ENCODE results near the gene TRNP1. TPM values are rescaled to one million over a fixed set of nuclear protein-coding genes. Genes with fewer than 3 reads are reported as not detected.

Gene TRNP1
- polyA plus RNA-seq, 1 experiment = 50.7 TPM

GRCh38 chr1:27045973-27046558, 52.6 kb downstream of the TRNP1 start:
- no peak overlapping the region for H3K27ac ChIP-seq (ENCODE audit: low read depth, low read length)
- peak; percentile 20 for DNase-seq (ENCODE audit: low read depth, low spot score)
- no peak overlapping the region for H3K4me3 ChIP-seq (ENCODE audit: low read depth, low read length)
- ChIA-PET POLR2A (interaction anchor here (0.6 to 1.6 kb wide), 6 partner anchors 12 to 1846 kb away, joined by 3 to 10 read pairs (median 6); partner anchors contain the start of genes SLC9A1 and TENT5B), CTCF (interaction anchor here (0.6 to 8.5 kb wide), 37 partner anchors 9 to 857 kb away, joined by 3 to 348 read pairs (median 5); partner anchors contain the start of gene MAP3K6)
- H3K9me3 ChIP-seq (ENCODE audit: control insufficient read depth, insufficient read depth, low read length) = no peaks in the 10 kb centered on the region
- H3K27me3 ChIP-seq (ENCODE audit: control insufficient read depth, insufficient read depth, low read length) = no peaks in the 10 kb centered on the region
- TF ChIP-seq CTCF (IDR thresholded peaks at IDR 0.05; ENCODE audit: low read depth, low read length) = peak; percentile 89

- H3K4me3 ChIP-seq (ENCODE audit: low read depth, low read length) = no peak overlapping the region
- no peaks in the 10 kb centered on the region for H3K9me3 ChIP-seq (ENCODE audit: control insufficient read depth, insufficient read depth, low read length)
- ChIA-PET POLR2A (interaction anchor here (0.8 kb wide), 1 partner anchor 253 kb away, joined by 3 read pairs; no protein-coding TSS in a partner anchor), CTCF (interaction anchor here (0.7 to 8.5 kb wide), 2 partner anchors 50 to 107 kb away, joined by 3 to 348 read pairs; partner anchors contain the start of gene SLC9A1)
- no peak overlapping the region for H3K27ac ChIP-seq (ENCODE audit: low read depth, low read length)
- no peak for TF ChIP-seq CTCF (IDR thresholded peaks at IDR 0.05; ENCODE audit: low read depth, low read length)
- no peaks in the 10 kb centered on the region for H3K27me3 ChIP-seq (ENCODE audit: control insufficient read depth, insufficient read depth, low read length)
- DNase-seq (ENCODE audit: low read depth, low spot score) = no peak
Measured at GRCh38 chr1:27047914-27048313, 54.4 kb downstream of the TRNP1 start.

GRCh38 chr1:27049100-27049499, 55.6 kb downstream of the TRNP1 start:
- TF ChIP-seq CTCF (IDR thresholded peaks at IDR 0.05; ENCODE audit: low read depth, low read length) = no peak
- POLR2A ChIA-PET = interaction anchor here (0.6 kb wide), 1 partner anchor 44 kb away, joined by 3 read pairs; no protein-coding TSS in a partner anchor
- DNase-seq (ENCODE audit: low read depth, low spot score) = no peak
- Histone ChIP-seq H3K4me3 (ENCODE audit: low read depth, low read length) (no peak overlapping the region), H3K9me3 (ENCODE audit: control insufficient read depth, insufficient read depth, low read length) (no peaks in the 10 kb centered on the region), H3K27me3 (ENCODE audit: control insufficient read depth, insufficient read depth, low read length) (no peaks in the 10 kb centered on the region), H3K27ac (ENCODE audit: low read depth, low read length) (no peak overlapping the region)
- CTCF ChIA-PET = interaction anchor here (8.5 kb wide), 1 partner anchor 49 kb away, joined by 348 read pairs; no protein-coding TSS in a partner anchor

- CTCF ChIA-PET = interaction anchor here (8.5 kb wide), 1 partner anchor 48 kb away, joined by 348 read pairs; no protein-coding TSS in a partner anchor
- no peaks in the 10 kb centered on the region for H3K27me3 ChIP-seq (ENCODE audit: control insufficient read depth, insufficient read depth, low read length)
- H3K4me3 ChIP-seq (ENCODE audit: low read depth, low read length) = no peak overlapping the region
- no peak for DNase-seq (ENCODE audit: low read depth, low spot score)
- no peak overlapping the region for H3K27ac ChIP-seq (ENCODE audit: low read depth, low read length)
- H3K9me3 ChIP-seq (ENCODE audit: control insufficient read depth, insufficient read depth, low read length) = no peaks in the 10 kb centered on the region
- POLR2A ChIA-PET = no interaction called here
- no peak for TF ChIP-seq CTCF (IDR thresholded peaks at IDR 0.05; ENCODE audit: low read depth, low read length)
Measured at GRCh38 chr1:27049607-27050006, 56.1 kb downstream of the TRNP1 start.

Other genes with a start within 250 kb of the TRNP1 start
- 16.1 and 17.8 TPM in 2 replicates for gene PIGV, start 205.7 kb upstream of the TRNP1 start, polyA plus RNA-seq (2011; rRNA removed)
- 20.4 and 29.2 TPM in 2 replicates for gene ZDHHC18, start 167.0 kb upstream of the TRNP1 start, polyA plus RNA-seq (2011; rRNA removed)
- 0.09 and 0.10 TPM in 2 replicates for gene SFN, start 130.5 kb upstream of the TRNP1 start, polyA plus RNA-seq (2011; rRNA removed)
- gene GPN2, start 103.4 kb upstream of the TRNP1 start, polyA plus RNA-seq (2011; rRNA removed) = 28.7 and 40.3 TPM in 2 replicates
- 6.2 and 6.5 TPM in 2 replicates for gene GPATCH3, start 93.2 kb upstream of the TRNP1 start, polyA plus RNA-seq (2011; rRNA removed)
- not detected in 2 replicates for gene NR0B2, start 79.7 kb upstream of the TRNP1 start, polyA plus RNA-seq (2011; rRNA removed)
- 54.0 and 54.1 TPM in 2 replicates for gene NUDC, start 71.9 kb upstream of the TRNP1 start, polyA plus RNA-seq (2011; rRNA removed)
- gene KDF1, start 33.2 kb upstream of the TRNP1 start, polyA plus RNA-seq (2011; rRNA removed) = 0.06 TPM in 1 of 2 replicates, not detected in the other
- 1.5 and 2.1 TPM in 2 replicates for gene TENT5B, start 19.2 kb downstream of the TRNP1 start, polyA plus RNA-seq (2011; rRNA removed)
- 10.8 and 16.4 TPM in 2 replicates for gene SLC9A1, start 161.4 kb downstream of the TRNP1 start, polyA plus RNA-seq (2011; rRNA removed)
- gene WDTC1, start 240.9 kb downstream of the TRNP1 start, polyA plus RNA-seq (2011; rRNA removed) = 7.1 and 9.2 TPM in 2 replicates